Panc1 (cell line): Measurements from ENCODE around the gene SLC9A3. TPM values are rescaled to one million over a fixed set of nuclear protein-coding genes. Genes with fewer than 3 reads are reported as not detected.

Source experiments
- ATAC-seq: fragments of 200-7000 bp; cut with Tn5 transposase; 2 replicates; pipeline ENCODE4 v1.9.1; 2020; ENCODE audit warnings: mild to moderate bottlenecking, moderate library complexity
- BruUV-seq: library from RNA; stranded (reverse); fragments of 400-500 nt; replicated peaks from 2 replicates; lab custom pipeline; 2021; lab: Mats Ljungman, UMichigan
- CTCF ChIA-PET: fragments of 300-600 bp; sonication (Branson Sonifier 250); formaldehyde crosslinking; loops from one replicate; lab custom pipeline; 2022; ENCODE audit warnings: antibody characterized with exemption; lab: Charles Lee
- POLR2A ChIA-PET: fragments of 300-600 bp; sonication (Branson Sonifier 250); formaldehyde crosslinking; loops from one replicate; lab custom pipeline; 2022; ENCODE audit warnings: antibody characterized with exemption; lab: Charles Lee
- DNase-seq: peaks from one replicate; pipeline ENCODE4 v3.0.0-alpha.2; 2010; ENCODE audit warnings: low read depth, low spot score
- H3K27ac ChIP-seq: 2 replicates; pipeline ENCODE4 v1.5.1; 2011; ENCODE audit warnings: mild to moderate bottlenecking, low read length, inconsistent platforms
- H3K27me3 ChIP-seq: fragments of 200-500 bp; sonication (Bioruptor generic); 2 replicates; pipeline ENCODE4 v1.6.0; 2014; ENCODE audit warnings: low read length, inconsistent platforms; ENCODE audit not compliant: control insufficient read depth, insufficient read depth
- H3K36me3 ChIP-seq: fragments of 200-500 bp; sonication (Bioruptor generic); 2 replicates; pipeline ENCODE4 v1.5.1; 2014; ENCODE audit warnings: inconsistent platforms, mild to moderate bottlenecking, low read length, moderate library complexity; ENCODE audit not compliant: control insufficient read depth, insufficient read depth
- H3K4me1 ChIP-seq: 2 replicates; pipeline ENCODE4 v1.5.1; 2011; ENCODE audit warnings: inconsistent platforms, mild to moderate bottlenecking, low read length, moderate library complexity; ENCODE audit not compliant: control insufficient read depth, insufficient read depth
- H3K4me3 ChIP-seq, 2 experiments: 2 replicates each; pipeline ENCODE4 v1.5.1; 2011 to 2012; ENCODE audit warnings: low read depth in 2 of 2, low read length in 2 of 2, mild to moderate bottlenecking in 2 of 2, inconsistent platforms in 1 of 2, moderate library complexity in 1 of 2
- H3K9me3 ChIP-seq: fragments of 200-500 bp; sonication (Bioruptor generic); 2 replicates; pipeline ENCODE4 v1.5.1; 2014; ENCODE audit warnings: low read depth, mild to moderate bottlenecking, inconsistent platforms, low read length, moderate library complexity; ENCODE audit not compliant: control insufficient read depth, insufficient read depth
- CTCF ChIP-seq: fragments of 450-650 bp; IDR thresholded peaks from 2 replicates; pipeline ENCODE4 v1.5.1; 2017; ENCODE audit warnings: mild to moderate bottlenecking
- POLR2AphosphoS5 ChIP-seq: IDR thresholded peaks from 2 replicates; pipeline ENCODE4 v1.6.1; 2012; ENCODE audit warnings: mild to moderate bottlenecking, low read depth, low read length, moderate library complexity
- REST ChIP-seq, 2 experiments: IDR thresholded peaks; 2 replicates each; pipeline ENCODE4 v1.6.1; 2011 to 2012; ENCODE audit warnings: low read depth in 2 of 2, control low read depth in 1 of 2, low read length in 1 of 2, mild to moderate bottlenecking in 1 of 2, moderate library complexity in 1 of 2; ENCODE audit not compliant: insufficient read depth in 1 of 2
- SIN3A ChIP-seq: IDR thresholded peaks from 2 replicates; pipeline ENCODE4 v1.6.1; 2012; ENCODE audit warnings: low read depth, mild to moderate bottlenecking, low read length, moderate library complexity, borderline replicate concordance; ENCODE audit not compliant: insufficient read depth
- TCF7L2 ChIP-seq: IDR thresholded peaks from 2 replicates; pipeline ENCODE4 v1.6.1; 2011; ENCODE audit warnings: mild to moderate bottlenecking, low read depth, low read length, inconsistent platforms
- in situ Hi-C: cut with HindIII; loops from 2 replicates; pipeline ENCODE4 v1.10.0; 2016; ENCODE audit warnings: low sequenced_read_pairs, low pct_unique_long_range_greater_than_20kb
- intact Hi-C: fragments of 100-400 bp; cut with micrococcal nuclease; formaldehyde crosslinking; loops from one replicate; pipeline ENCODE4 v1.10.0; 2022; ENCODE audit not compliant: unreplicated experiment
- total RNA-seq: library from RNA; stranded (reverse); gene quantifications from one replicate; pipeline ENCODE4 v1.2.1, GENCODE V29; 2021; ENCODE audit not compliant: unreplicated experiment

SLC9A3 gene
- total RNA-seq, 1 experiment from 2014 or later: 2.0 TPM

GRCh38 chr5:492314-492893, 31.8 kb downstream of the SLC9A3 start:
- TF ChIP-seq TCF7L2 (no peak), CTCF (no peak), REST (IDR thresholded peaks at IDR 0.05; ENCODE audit: insufficient read depth in 1 of 2, low read depth in 2 of 2, low read length in 1 of 2) (no peak), POLR2AphosphoS5 (no peak), SIN3A (no peak)
- in situ Hi-C loops (no loop called here), intact Hi-C loops (no loop called here)
- no peaks in the 10 kb centered on the region for H3K36me3 ChIP-seq
- ATAC-seq (no peak), DNase-seq (no peak)
- POLR2A ChIA-PET: interaction anchor here (0.9 kb wide), 1 partner anchor 10 kb away, joined by 3 read pairs; no protein-coding TSS in a partner anchor
- CTCF ChIA-PET: no interaction called here
- H3K27ac ChIP-seq: no peak overlapping the region
- BruUV-seq: no TSS peak
- no peaks in the 10 kb centered on the region for H3K27me3 ChIP-seq
- no peaks in the 10 kb centered on the region for H3K4me1 ChIP-seq
- no peak overlapping the region for H3K4me3 ChIP-seq
- no peaks in the 10 kb centered on the region for H3K9me3 ChIP-seq

GRCh38 chr5:491856-492155, 32.4 kb downstream of the SLC9A3 start:
- H3K4me1 ChIP-seq: no peaks in the 10 kb centered on the region
- TF ChIP-seq POLR2AphosphoS5 (no peak), CTCF (no peak), TCF7L2 (no peak)
- DNase-seq: no peak
- ATAC-seq: no peak
- H3K9me3 ChIP-seq: no peaks in the 10 kb centered on the region
- H3K27me3 ChIP-seq: no peaks in the 10 kb centered on the region
- H3K4me3 ChIP-seq: no peak overlapping the region
- intact Hi-C loops: no loop called here
- BruUV-seq: no TSS peak
- no peak overlapping the region for H3K27ac ChIP-seq
- ChIA-PET POLR2A (no interaction called here), CTCF (no interaction called here)
- in situ Hi-C loops: no loop called here
- H3K36me3 ChIP-seq: no peaks in the 10 kb centered on the region
